NCI-H1436 (cell line): Measurements from ENCODE around the gene SGCD.
"Not testable (repeated sequence)": the region's sequence is repeated elsewhere in the genome, so short reads cannot be mapped to it uniquely, and the experiment has no call there.

Experiments used
- DNase-seq: peaks from one replicate; lab custom pipeline; 2025; lab: John Stamatoyannopoulos, UW

Gene SGCD

GRCh38 chr5:156628421-156628820 lies 301.5 kb downstream of the SGCD start:
- DNase-seq, result no peak

- no peak for DNase-seq
Measured at GRCh38 chr5:156631005-156631404, 304.0 kb downstream of the SGCD start.

GRCh38 chr5:156634301-156634700 lies 307.3 kb downstream of the SGCD start:
- DNase-seq, result no peak

GRCh38 chr5:156640691-156641241 lies 313.8 kb downstream of the SGCD start:
- DNase-seq, result no peak

- no peak for DNase-seq
Measured at GRCh38 chr5:156641686-156642085, 314.7 kb downstream of the SGCD start.

GRCh38 chr5:156647034-156647451 lies 320.1 kb downstream of the SGCD start:
- no peak for DNase-seq

- no peak for DNase-seq
Measured at GRCh38 chr5:156654444-156654843, 327.5 kb downstream of the SGCD start.

GRCh38 chr5:156655732-156656131 lies 328.8 kb downstream of the SGCD start:
- DNase-seq, result no peak

GRCh38 chr5:156664832-156665231 lies 337.9 kb downstream of the SGCD start:
- DNase-seq, result not testable (repeated sequence)

- DNase-seq, result not testable (repeated sequence)
Measured at GRCh38 chr5:156666686-156667085, 339.7 kb downstream of the SGCD start.

GRCh38 chr5:156667616-156668015 lies 340.7 kb downstream of the SGCD start:
- DNase-seq, result no peak

- no peak for DNase-seq
Measured at GRCh38 chr5:156669416-156669815, 342.5 kb downstream of the SGCD start.

- no peak for DNase-seq
Measured at GRCh38 chr5:156670615-156671014, 343.7 kb downstream of the SGCD start.

GRCh38 chr5:156675395-156675794 lies 348.4 kb downstream of the SGCD start:
- no peak for DNase-seq

GRCh38 chr5:156677963-156678362 lies 351.0 kb downstream of the SGCD start:
- DNase-seq, result no peak

- no peak for DNase-seq
Measured at GRCh38 chr5:156678484-156678883, 351.5 kb downstream of the SGCD start.

GRCh38 chr5:156680831-156681230 lies 353.9 kb downstream of the SGCD start:
- DNase-seq, result no peak

- DNase-seq, result no peak
Measured at GRCh38 chr5:156681265-156681664, 354.3 kb downstream of the SGCD start.

- DNase-seq, result no peak
Measured at GRCh38 chr5:156682971-156683370, 356.0 kb downstream of the SGCD start.

GRCh38 chr5:156683509-156683908 lies 356.5 kb downstream of the SGCD start:
- no peak for DNase-seq

- no peak for DNase-seq
Measured at GRCh38 chr5:156684216-156684615, 357.3 kb downstream of the SGCD start.

GRCh38 chr5:156685481-156685880 lies 358.5 kb downstream of the SGCD start:
- DNase-seq, result no peak

- DNase-seq, result no peak
Measured at GRCh38 chr5:156686380-156686779, 359.4 kb downstream of the SGCD start.

GRCh38 chr5:156686796-156687195 lies 359.8 kb downstream of the SGCD start:
- no peak for DNase-seq

GRCh38 chr5:156687514-156687913 lies 360.6 kb downstream of the SGCD start:
- DNase-seq, result no peak
